SU-DHL-6 (cell line): Measurements from ENCODE around the gene ELF2.

Experiments used
- H2AFZ ChIP-seq: fragments of 200-600 bp; sonication (generic); 2 replicates; pipeline ENCODE4 v1.6.1; 2014; ENCODE audit warnings: low read depth, mild to moderate bottlenecking, moderate library complexity, mixed read lengths, antibody characterized with exemption, low read length; ENCODE audit not compliant: severe bottlenecking
- H3F3A ChIP-seq: fragments of 200-600 bp; shearing (Covaris generic); 2 replicates; pipeline ENCODE4 v1.6.0; 2016; ENCODE audit warnings: antibody characterized with exemption, mild to moderate bottlenecking; ENCODE audit not compliant: insufficient read depth
- H3K27ac ChIP-seq: fragments of 200-600 bp; sonication (generic); 2 replicates; pipeline ENCODE4 v1.5.1; 2016; ENCODE audit warnings: low read depth, mild to moderate bottlenecking, low read length, moderate library complexity, mixed read lengths
- H3K27me3 ChIP-seq: fragments of 200-600 bp; sonication (generic), shearing (Covaris generic); 2 replicates; pipeline ENCODE4 v1.6.0; 2014; ENCODE audit warnings: mild to moderate bottlenecking, low read length
- H3K36me3 ChIP-seq: fragments of 200-600 bp; sonication (generic); 2 replicates; pipeline ENCODE4 v1.6.1; 2014; ENCODE audit warnings: mild to moderate bottlenecking, low read length, mixed read lengths
- H3K4me2 ChIP-seq: fragments of 300-600, 200-600 bp; shearing (Covaris generic), sonication (generic); 2 replicates; pipeline ENCODE4 v1.6.0; 2014; ENCODE audit warnings: low read length, low read depth, mild to moderate bottlenecking; ENCODE audit not compliant: poor library complexity, severe bottlenecking
- H3K4me3 ChIP-seq: fragments of 200-600 bp; sonication (generic); 2 replicates; pipeline ENCODE4 v1.5.1; 2014; ENCODE audit warnings: antibody characterized with exemption, low read length, mild to moderate bottlenecking, mixed read lengths; ENCODE audit not compliant: insufficient read depth, poor library complexity, severe bottlenecking
- H3K79me2 ChIP-seq: fragments of 200-600 bp; sonication (generic); 2 replicates; pipeline ENCODE4 v1.6.1; 2014; ENCODE audit warnings: mild to moderate bottlenecking, low read length, moderate library complexity; ENCODE audit not compliant: insufficient read depth
- H3K9ac ChIP-seq: fragments of 200-600 bp; sonication (generic); 2 replicates; pipeline ENCODE4 v1.7.0; 2014; ENCODE audit warnings: mild to moderate bottlenecking, low read length
- H3K9me2 ChIP-seq: fragments of 200-600 bp; sonication (generic); replicated peaks from 2 replicates; pipeline ENCODE4 v1.6.1; 2014; ENCODE audit warnings: low read length; ENCODE audit not compliant: insufficient read depth
- H3K9me3 ChIP-seq: fragments of 200-600 bp; sonication (generic); 2 replicates; pipeline ENCODE4 v1.6.1; 2014; ENCODE audit warnings: low read length, mixed read lengths; ENCODE audit not compliant: insufficient read depth
- H4K20me1 ChIP-seq: fragments of 200-600 bp; sonication (generic); 2 replicates; pipeline ENCODE4 v1.6.1; 2014; ENCODE audit warnings: low read depth, mild to moderate bottlenecking, antibody characterized with exemption, low read length, moderate library complexity, mixed read lengths
- EZH2phosphoT487 ChIP-seq: fragments of 200-600 bp; sonication (generic), shearing (Covaris generic); conservative IDR thresholded peaks from 2 replicates; pipeline ENCODE4 v1.6.1; 2018; ENCODE audit warnings: mild to moderate bottlenecking, antibody characterized with exemption, low read length, moderate library complexity, mixed read lengths
- TF ChIP-seq, protein P1 (sequence below): fragments of 200-600 bp; sonication (generic); IDR thresholded peaks from one replicate; pipeline ENCODE4 v1.5.1; 2017; ENCODE audit warnings: antibody characterized with exemption, mild to moderate bottlenecking, low read length, moderate library complexity; ENCODE audit not compliant: insufficient read depth, poor library complexity, severe bottlenecking

The ELF2 gene

DNA sequence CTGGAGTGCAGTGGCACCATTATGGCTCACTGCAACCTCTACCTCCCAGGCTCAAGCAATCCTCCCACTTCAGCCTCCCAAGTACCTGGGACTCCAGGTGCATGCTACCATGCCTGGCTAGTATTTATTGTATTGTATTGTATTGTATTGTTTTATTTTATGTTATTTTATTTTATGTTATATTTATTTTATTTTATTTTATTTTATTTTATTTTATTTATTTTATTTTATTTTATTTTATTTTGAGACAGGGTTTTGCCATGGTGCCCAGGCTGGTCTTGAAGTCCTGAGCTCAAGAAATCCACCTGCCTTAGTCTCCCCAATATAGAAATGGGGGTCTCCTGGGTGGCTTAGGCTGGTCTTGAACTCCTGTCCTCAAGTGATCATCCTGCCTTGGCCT is 42.6 kb downstream of the ELF2 start:
- Histone ChIP-seq H3K27me3 (no peaks in the 10 kb centered on the region), H2AFZ (no peak overlapping the region), H3K9ac (no peak overlapping the region), H3K4me3 (no peak overlapping the region), H3K4me2 (no peak overlapping the region), H3K36me3 (no peaks in the 10 kb centered on the region), H3K79me2 (no peaks in the 10 kb centered on the region), H3K9me3 (no peaks in the 10 kb centered on the region), H4K20me1 (no peaks in the 10 kb centered on the region), H3K27ac (no peak overlapping the region), H3K9me2 (no peaks in the 10 kb centered on the region), H3F3A (no peaks in the 10 kb centered on the region)
- TF ChIP-seq, protein P1, sequence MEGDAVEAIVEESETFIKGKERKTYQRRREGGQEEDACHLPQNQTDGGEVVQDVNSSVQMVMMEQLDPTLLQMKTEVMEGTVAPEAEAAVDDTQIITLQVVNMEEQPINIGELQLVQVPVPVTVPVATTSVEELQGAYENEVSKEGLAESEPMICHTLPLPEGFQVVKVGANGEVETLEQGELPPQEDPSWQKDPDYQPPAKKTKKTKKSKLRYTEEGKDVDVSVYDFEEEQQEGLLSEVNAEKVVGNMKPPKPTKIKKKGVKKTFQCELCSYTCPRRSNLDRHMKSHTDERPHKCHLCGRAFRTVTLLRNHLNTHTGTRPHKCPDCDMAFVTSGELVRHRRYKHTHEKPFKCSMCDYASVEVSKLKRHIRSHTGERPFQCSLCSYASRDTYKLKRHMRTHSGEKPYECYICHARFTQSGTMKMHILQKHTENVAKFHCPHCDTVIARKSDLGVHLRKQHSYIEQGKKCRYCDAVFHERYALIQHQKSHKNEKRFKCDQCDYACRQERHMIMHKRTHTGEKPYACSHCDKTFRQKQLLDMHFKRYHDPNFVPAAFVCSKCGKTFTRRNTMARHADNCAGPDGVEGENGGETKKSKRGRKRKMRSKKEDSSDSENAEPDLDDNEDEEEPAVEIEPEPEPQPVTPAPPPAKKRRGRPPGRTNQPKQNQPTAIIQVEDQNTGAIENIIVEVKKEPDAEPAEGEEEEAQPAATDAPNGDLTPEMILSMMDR, result no peak
- no peak for TF ChIP-seq EZH2phosphoT487

DNA sequence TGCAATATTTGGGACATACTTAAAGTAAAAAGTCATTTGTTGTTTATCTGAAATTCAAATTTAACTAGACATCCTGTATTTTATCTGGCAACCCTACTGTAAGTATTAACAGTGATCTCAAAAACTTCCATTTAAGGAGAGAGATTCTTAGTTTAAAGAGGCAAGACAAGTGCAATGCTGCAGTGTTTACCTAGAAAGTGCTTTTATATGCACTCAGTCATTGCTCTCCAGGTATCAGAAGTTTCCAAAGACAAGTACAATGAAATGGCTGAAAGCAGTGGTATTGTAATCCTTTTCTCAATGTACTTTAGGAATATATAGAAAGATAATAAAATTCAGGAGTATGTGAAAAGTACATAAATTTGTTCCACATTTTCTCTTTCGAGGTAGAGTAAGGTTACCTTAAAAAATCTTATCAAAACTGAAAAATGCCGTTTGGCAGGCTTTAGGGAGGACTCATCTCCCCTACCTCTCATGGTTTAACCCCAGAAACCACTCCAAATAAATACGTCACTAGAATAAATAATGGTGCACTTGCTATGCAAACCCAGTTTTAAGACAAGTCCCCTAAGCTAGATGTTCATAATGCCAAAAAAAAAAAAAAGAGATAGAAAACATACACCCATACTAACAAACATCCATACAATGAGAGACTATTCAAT is 45.7 kb downstream of the ELF2 start:
- H4K20me1 ChIP-seq, result no peaks in the 10 kb centered on the region
- H3K4me3 ChIP-seq, result no peak overlapping the region
- no peaks in the 10 kb centered on the region for H3F3A ChIP-seq
- H3K9ac ChIP-seq, result no peak overlapping the region
- H3K27ac ChIP-seq, result no peak overlapping the region
- no peaks in the 10 kb centered on the region for H3K9me2 ChIP-seq
- H3K27me3 ChIP-seq, result no peaks in the 10 kb centered on the region
- H2AFZ ChIP-seq, result no peak overlapping the region
- TF ChIP-seq EZH2phosphoT487, result no peak
- TF ChIP-seq, protein P1, result no peak
- H3K9me3 ChIP-seq, result no peaks in the 10 kb centered on the region
- no peaks in the 10 kb centered on the region for H3K36me3 ChIP-seq
- H3K79me2 ChIP-seq, result no peaks in the 10 kb centered on the region
- no peak overlapping the region for H3K4me2 ChIP-seq

DNA sequence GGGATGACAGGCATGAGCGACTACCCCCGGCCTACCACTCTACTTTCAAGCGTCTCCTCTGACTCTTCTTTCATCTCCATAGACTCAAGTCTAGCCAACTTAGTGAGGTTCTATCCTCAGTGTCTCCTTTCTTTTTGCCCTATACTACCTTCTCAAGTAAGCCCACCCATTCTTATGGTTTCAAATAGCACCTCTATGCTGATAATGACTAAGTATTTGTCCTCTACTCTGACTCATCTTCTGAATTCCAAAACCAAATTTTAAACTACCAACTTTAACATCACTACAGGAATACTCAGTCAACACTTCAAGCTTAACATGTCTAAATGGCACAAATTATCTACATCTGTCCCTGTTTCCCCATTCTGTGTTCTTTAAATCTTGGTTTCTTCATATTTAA is 47.8 kb downstream of the ELF2 start:
- H4K20me1 ChIP-seq, result no peaks in the 10 kb centered on the region

More for the DNA sequence above, 47.8 kb downstream of the ELF2 start:
- Histone ChIP-seq H3F3A (no peaks in the 10 kb centered on the region), H3K79me2 (no peaks in the 10 kb centered on the region), H3K9me2 (no peaks in the 10 kb centered on the region), H3K27ac (no peak overlapping the region), H3K4me3 (no peak overlapping the region), H2AFZ (no peak overlapping the region), H3K36me3 (no peaks in the 10 kb centered on the region), H3K9me3 (no peaks in the 10 kb centered on the region), H3K27me3 (no peaks in the 10 kb centered on the region), H3K9ac (no peak overlapping the region), H3K4me2 (no peak overlapping the region)
- TF ChIP-seq, protein P1, result no peak
- no peak for TF ChIP-seq EZH2phosphoT487
